ENCODE data around the gene EBI3.
"Not testable (repeated sequence)": the region's sequence is repeated elsewhere in the genome, so short reads cannot be mapped to it uniquely, and the experiment has no call there.

DNA sequence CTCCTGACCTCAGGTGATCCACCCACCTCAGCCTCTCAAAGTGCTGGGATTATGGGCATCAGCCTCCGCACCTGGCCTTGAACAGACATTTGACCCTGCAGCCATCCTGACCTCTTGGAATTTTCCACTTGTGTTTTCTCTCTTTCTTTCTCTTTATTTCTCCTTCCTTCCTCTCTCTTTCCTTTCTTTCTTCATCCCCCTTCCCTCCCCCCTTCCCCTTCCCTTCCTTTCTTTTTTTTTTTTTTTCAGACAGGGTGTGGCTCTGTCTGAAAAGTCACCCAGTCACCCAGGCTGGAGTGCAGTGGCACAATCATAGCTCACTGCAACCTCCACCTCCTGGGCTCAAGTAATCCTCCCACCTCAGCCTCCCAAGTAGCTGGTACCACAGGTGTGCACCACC is 10.8 kb upstream of the EBI3 start:
- TF ChIP-seq, protein P1, sequence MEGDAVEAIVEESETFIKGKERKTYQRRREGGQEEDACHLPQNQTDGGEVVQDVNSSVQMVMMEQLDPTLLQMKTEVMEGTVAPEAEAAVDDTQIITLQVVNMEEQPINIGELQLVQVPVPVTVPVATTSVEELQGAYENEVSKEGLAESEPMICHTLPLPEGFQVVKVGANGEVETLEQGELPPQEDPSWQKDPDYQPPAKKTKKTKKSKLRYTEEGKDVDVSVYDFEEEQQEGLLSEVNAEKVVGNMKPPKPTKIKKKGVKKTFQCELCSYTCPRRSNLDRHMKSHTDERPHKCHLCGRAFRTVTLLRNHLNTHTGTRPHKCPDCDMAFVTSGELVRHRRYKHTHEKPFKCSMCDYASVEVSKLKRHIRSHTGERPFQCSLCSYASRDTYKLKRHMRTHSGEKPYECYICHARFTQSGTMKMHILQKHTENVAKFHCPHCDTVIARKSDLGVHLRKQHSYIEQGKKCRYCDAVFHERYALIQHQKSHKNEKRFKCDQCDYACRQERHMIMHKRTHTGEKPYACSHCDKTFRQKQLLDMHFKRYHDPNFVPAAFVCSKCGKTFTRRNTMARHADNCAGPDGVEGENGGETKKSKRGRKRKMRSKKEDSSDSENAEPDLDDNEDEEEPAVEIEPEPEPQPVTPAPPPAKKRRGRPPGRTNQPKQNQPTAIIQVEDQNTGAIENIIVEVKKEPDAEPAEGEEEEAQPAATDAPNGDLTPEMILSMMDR (IDR thresholded peaks at IDR 0.05): not testable (repeated sequence)
- TF ChIP-seq POLR2A, EP300 (IDR thresholded peaks at IDR 0.05): not testable (repeated sequence)
